T-helper 1 cell treated with Interleukin-12 subunit alpha and Interleukin-12 subunit beta and Interleukin-4 antibody, amounts not matched to agents 30 ng/mL and 1 ng/mL, for 36 hours (primary cell): ENCODE measurements around the gene TAF11L13. TPM values are rescaled to one million over a fixed set of nuclear protein-coding genes. Genes with fewer than 3 reads are reported as not detected.

Experiments used
- intact Hi-C: fragments of 100-400 bp; cut with micrococcal nuclease; formaldehyde crosslinking; loops from one replicate; pipeline ENCODE4 v1.15.1; 2024
- total RNA-seq: library from RNA; stranded (reverse); gene quantifications from 2 replicates; pipeline ENCODE4 v1.2.3, GENCODE V29; 2022

The TAF11L13 gene
- total RNA-seq, 1 donor from 2014 or later: not detected

GRCh38 chr5:17679597-17680203 lies 47.8 kb downstream of the TAF11L13 start:
- intact Hi-C loops: no loop called here

DNA sequence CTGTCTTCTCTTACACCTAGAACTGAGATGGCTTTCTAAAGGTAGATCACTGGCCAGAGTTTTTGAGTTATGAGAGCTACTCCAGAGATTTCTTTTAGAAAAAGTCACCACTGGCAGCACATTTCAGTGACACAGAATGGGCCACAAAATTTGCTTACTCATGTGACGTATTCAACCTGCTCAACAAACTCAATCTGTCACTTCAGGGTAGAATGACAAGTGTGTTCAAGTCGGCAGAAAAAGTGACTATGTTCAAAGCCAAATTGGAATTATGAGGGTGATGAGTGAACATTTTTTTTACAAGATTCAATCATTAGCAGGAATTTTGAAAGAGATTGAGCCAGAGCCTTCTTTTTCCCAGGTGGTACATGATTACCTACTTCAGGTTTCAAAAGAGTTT lies 48.8 kb downstream of the TAF11L13 start:
- intact Hi-C loops: no loop called here

Other genes with a start within 250 kb of the TAF11L13 start
- not detected in 2 replicates for gene TAF11L2, start 133.9 kb upstream of the TAF11L13 start, total RNA-seq
- not detected in 2 replicates for gene TAF11L3, start 113.7 kb upstream of the TAF11L13 start, total RNA-seq
- gene TAF11L4, start 110.3 kb upstream of the TAF11L13 start, total RNA-seq: not detected in 2 replicates
- not detected in 2 replicates for gene TAF11L5, start 106.9 kb upstream of the TAF11L13 start, total RNA-seq
- gene TAF11L6, start 103.4 kb upstream of the TAF11L13 start, total RNA-seq: not detected in 2 replicates
- not detected in 2 replicates for gene TAF11L7, start 46.3 kb upstream of the TAF11L13 start, total RNA-seq
- gene TAF11L8, start 41.1 kb upstream of the TAF11L13 start, total RNA-seq: not detected in 2 replicates
- gene TAF11L9, start 37.7 kb upstream of the TAF11L13 start, total RNA-seq: not detected in 2 replicates
- gene TAF11L10, start 34.3 kb upstream of the TAF11L13 start, total RNA-seq: not detected in 2 replicates
- not detected in 2 replicates for gene TAF11L11, start 27.9 kb upstream of the TAF11L13 start, total RNA-seq
- gene TAF11L12, start 21.7 kb upstream of the TAF11L13 start, total RNA-seq: not detected in 2 replicates
- gene TAF11L14, start 2.4 kb downstream of the TAF11L13 start, total RNA-seq: not detected in 2 replicates